SJSA1 (cell line): ENCODE data around the gene LYPD6. TPM values are rescaled to one million over a fixed set of nuclear protein-coding genes. Genes with fewer than 3 reads are reported as not detected.

ENCODE experiments used
- DNase-seq, 2 experiments: peaks; one replicate each; pipeline ENCODE4 v3.0.0-alpha.2; 2015 to 2020; ENCODE audit warnings: low spot score in 2 of 2, low read depth in 1 of 2
- H3K27ac ChIP-seq: fragments of 250-450 bp; sonication (Bioruptor Pico); 2 replicates; pipeline ENCODE4 v1.5.1; 2020; ENCODE audit warnings: mild to moderate bottlenecking, moderate library complexity
- H3K27me3 ChIP-seq: fragments of 250-450 bp; sonication (Bioruptor Pico); replicated peaks from 2 replicates; pipeline ENCODE4 v1.5.1; 2020; ENCODE audit warnings: mild to moderate bottlenecking, moderate library complexity
- H3K36me3 ChIP-seq: fragments of 250-450 bp; sonication (Bioruptor Pico); 2 replicates; pipeline ENCODE4 v1.5.1; 2020; ENCODE audit warnings: mild to moderate bottlenecking
- H3K4me1 ChIP-seq: fragments of 250-450 bp; sonication (Bioruptor Pico); replicated peaks from 2 replicates; pipeline ENCODE4 v1.6.1; 2021; ENCODE audit warnings: mild to moderate bottlenecking
- H3K4me3 ChIP-seq: fragments of 250-450 bp; sonication (Bioruptor Pico); 2 replicates; pipeline ENCODE4 v1.5.1; 2020; ENCODE audit warnings: mild to moderate bottlenecking
- H3K9me3 ChIP-seq: fragments of 250-450 bp; sonication (Bioruptor Pico); replicated peaks from 2 replicates; pipeline ENCODE4 v1.5.1; 2020; ENCODE audit warnings: mild to moderate bottlenecking
- total RNA-seq: library from RNA; depleted of rRNA; stranded (reverse); fragments of >200 nt; shearing (Covaris generic); gene quantifications from 2 replicates; pipeline ENCODE4 v1.2.3, GENCODE V29; 2014

Gene LYPD6
- total RNA-seq, 1 experiment from 2014 or later, result 15.0 TPM

DNA sequence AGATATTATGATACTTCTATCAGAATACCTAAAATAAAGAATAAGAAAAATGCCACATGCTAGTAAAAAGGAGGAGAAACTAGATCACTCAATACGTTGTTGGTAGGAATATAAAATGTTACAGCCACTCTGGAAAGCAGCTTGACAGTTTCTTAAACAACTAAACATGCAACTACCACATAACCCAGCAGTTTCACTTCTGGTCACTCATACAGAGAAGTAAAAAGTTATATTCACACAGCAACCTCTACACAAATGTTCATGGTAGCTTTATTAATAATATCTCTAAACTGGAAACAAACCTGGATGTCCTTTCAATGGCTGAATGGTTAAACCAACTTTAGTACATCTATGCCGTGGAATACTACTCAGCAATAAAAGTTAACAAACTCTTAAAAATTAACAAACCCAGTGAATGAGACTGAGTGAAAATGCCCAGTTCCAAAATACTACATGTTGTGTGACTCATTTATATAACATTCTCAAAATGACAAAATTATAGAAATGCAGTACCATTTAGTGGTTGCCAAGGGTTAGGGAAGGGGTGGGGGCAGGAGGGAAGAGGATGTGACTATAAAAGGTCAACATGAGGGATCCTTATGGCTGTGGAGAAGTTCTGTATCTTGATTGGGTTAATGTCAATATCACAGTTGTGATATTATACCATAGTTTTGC, 133.1 kb downstream of the LYPD6 start:
- no peaks in the 10 kb centered on the region for H3K27me3 ChIP-seq
- H3K36me3 ChIP-seq, result no peaks in the 10 kb centered on the region
- no peaks in the 10 kb centered on the region for H3K4me1 ChIP-seq
- H3K4me3 ChIP-seq, result no peak overlapping the region
- H3K27ac ChIP-seq, result no peak overlapping the region
- H3K9me3 ChIP-seq, result no peaks in the 10 kb centered on the region
- no peak for DNase-seq

DNA sequence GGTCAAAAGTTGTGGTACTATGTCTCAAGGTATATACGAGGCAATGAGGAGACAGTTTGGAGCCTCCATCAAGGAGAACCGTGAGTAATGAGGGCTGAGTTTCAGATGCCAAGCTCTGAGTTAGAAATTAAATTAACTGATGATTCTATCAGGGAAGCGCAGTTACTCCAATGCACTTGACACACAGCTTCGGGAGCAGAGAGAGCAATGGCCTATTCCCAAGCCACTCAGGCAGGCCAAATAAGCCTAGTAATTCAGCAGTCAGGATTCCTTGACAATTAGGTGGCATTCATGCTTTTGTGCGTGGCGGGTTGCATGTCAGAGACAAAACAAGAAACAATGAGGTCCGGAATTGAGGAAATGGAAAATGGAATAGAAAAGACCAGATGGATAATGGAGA, 134.0 kb downstream of the LYPD6 start:
- H3K4me3 ChIP-seq, result no peak overlapping the region
- no peaks in the 10 kb centered on the region for H3K27me3 ChIP-seq
- H3K4me1 ChIP-seq, result no peaks in the 10 kb centered on the region
- DNase-seq, result no peak
- no peaks in the 10 kb centered on the region for H3K9me3 ChIP-seq
- no peak overlapping the region for H3K27ac ChIP-seq
- H3K36me3 ChIP-seq, result no peaks in the 10 kb centered on the region

DNA sequence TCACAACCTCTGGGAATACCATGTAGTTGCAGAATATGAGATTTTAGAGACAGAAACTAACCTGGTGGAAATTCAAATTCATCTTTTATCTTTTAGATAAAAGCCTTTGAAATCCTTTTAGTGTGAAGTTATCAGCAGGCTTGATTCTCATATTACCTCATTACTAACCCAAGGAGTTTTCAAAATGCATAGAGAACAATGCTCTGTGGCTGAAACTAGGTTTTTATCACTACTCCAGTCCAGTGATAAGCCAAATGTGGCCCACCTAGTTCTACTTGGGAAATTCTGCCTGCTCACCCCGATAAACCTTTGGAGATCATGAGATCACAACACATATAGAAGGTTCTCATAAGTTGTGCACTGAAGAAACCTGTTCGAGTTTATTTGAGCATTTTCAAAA, 135.5 kb downstream of the LYPD6 start:
- H3K27me3 ChIP-seq, result no peaks in the 10 kb centered on the region
- H3K36me3 ChIP-seq, result no peaks in the 10 kb centered on the region
- no peak for DNase-seq
- H3K4me3 ChIP-seq, result no peak overlapping the region
- H3K4me1 ChIP-seq, result no peaks in the 10 kb centered on the region
- H3K9me3 ChIP-seq, result no peaks in the 10 kb centered on the region
- no peak overlapping the region for H3K27ac ChIP-seq

DNA sequence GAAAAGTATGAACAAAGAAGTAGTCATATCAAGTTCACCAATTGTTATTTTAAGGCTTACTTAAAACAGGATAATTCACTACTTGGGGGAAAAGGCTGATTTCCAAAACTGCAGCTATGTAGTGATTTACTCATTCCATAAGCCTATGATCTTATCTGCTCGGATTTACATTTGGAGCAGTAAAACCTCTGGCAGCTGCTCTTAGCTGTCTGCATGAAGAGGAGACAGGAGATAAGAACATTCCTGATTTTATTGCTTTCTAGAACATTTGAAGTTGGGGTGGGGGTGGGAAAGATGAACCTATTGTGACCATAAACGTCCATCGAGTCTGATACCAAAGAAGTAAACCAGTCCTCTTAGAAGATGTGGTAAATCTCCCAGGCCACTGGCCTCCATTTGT, 136.2 kb downstream of the LYPD6 start:
- no peaks in the 10 kb centered on the region for H3K9me3 ChIP-seq
- no peaks in the 10 kb centered on the region for H3K36me3 ChIP-seq
- DNase-seq, result no peak
- H3K4me3 ChIP-seq, result no peak overlapping the region
- no peaks in the 10 kb centered on the region for H3K4me1 ChIP-seq
- no peak overlapping the region for H3K27ac ChIP-seq
- H3K27me3 ChIP-seq, result no peaks in the 10 kb centered on the region

DNA sequence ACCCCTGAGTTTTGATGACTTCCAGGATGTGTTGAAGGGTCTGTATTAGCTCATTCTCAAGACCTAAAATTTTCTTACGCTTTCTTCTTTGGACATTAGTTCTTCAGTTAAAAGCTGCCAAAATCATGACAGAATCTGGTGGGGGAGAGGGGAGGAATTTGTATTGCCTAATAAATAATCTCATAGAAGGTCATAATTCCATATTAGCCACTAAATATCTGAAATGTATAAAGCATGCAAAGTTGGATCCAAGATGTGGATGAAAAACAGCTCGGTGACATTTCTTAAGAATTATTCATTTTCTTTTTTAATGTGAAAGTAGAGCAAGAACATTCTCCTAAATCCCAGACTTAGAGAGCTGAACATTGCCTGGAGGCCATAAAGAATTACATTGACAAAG, 137.0 kb downstream of the LYPD6 start:
- Histone ChIP-seq H3K4me1 (no peaks in the 10 kb centered on the region), H3K9me3 (no peaks in the 10 kb centered on the region), H3K36me3 (no peaks in the 10 kb centered on the region), H3K27me3 (no peaks in the 10 kb centered on the region), H3K4me3 (no peak overlapping the region), H3K27ac (no peak overlapping the region)
- DNase-seq, result no peak

DNA sequence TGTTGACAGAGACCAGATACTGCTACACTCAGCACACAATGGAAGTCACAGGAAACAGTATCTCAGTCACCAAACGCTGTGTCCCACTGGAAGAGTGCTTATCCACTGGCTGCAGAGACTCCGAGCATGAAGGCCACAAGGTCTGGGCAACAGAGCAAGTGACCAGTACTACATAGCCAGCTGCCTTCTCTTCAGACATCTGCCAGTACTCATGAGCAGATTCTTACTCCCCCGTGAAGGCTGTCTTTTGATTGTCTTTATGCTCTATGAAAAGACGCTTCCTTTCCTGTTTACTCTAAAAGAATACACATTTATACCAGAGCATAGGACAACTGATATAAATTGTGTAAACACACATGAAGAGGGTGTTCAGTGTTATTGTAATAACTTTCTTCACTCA, 138.2 kb downstream of the LYPD6 start:
- no peak for DNase-seq
- Histone ChIP-seq H3K4me3 (no peak overlapping the region), H3K9me3 (no peaks in the 10 kb centered on the region), H3K36me3 (no peaks in the 10 kb centered on the region), H3K27me3 (no peaks in the 10 kb centered on the region), H3K4me1 (no peaks in the 10 kb centered on the region), H3K27ac (no peak overlapping the region)

DNA sequence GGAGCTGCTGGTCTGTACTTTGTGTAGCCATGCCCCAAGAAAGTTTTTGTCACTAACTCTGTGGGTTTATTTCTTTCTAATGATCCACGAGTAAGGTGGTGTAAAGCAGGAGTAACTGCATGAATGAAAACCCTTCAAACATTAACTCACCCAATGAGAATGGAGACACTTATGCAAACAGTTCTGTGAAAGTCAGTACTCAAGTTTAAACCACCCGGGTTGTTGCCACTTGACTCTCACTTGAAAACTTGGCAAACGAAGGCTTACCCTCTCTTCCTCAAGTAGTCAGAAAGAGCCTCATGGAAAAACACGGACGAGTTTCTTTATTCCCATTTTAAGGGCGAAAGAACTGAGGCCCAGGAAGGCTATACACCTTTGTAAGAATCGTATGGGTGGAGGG, 139.7 kb downstream of the LYPD6 start:
- Histone ChIP-seq H3K4me3 (no peak overlapping the region), H3K36me3 (no peaks in the 10 kb centered on the region), H3K27ac (no peak overlapping the region), H3K9me3 (no peaks in the 10 kb centered on the region), H3K4me1 (no peaks in the 10 kb centered on the region), H3K27me3 (no peaks in the 10 kb centered on the region)
- no peak for DNase-seq

DNA sequence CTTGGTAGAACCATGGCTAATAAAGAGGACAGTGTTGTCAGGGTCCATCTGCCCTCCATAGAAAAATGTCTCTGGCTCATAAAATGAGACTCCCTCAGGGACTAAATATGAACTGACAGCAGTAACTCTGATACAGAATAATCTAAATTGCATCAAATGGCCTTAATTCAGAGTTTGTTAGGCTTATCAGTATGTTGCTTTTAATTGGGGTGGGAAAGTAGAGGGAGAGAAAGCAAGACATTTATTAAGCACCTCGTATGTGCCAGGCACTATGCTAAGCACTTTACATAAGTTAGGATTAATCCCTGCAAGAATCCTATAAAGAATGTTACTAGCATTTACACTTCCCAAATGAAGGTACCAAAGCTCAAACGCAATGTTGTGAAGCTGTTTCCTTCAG, 142.0 kb downstream of the LYPD6 start:
- no peaks in the 10 kb centered on the region for H3K4me1 ChIP-seq

DNA sequence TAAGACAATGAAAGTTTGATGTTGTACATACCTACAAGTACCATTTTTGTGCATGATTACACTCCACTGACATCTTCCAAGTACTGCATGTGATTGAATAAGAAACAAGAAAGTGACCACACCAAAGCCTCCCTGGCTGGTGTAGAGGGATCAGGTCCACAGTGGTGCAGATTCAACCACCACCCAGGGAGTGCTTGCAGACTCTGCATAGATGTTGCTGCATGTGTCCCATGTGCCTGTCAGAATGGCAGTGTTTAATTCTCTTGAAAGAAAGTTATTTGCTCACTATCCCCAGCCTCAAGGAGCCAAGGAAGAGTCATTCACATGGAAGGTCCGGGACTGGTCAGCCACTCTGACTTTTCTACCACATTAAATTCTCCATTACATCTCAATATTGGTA, 142.7 kb downstream of the LYPD6 start:
- Histone ChIP-seq H3K27me3 (no peaks in the 10 kb centered on the region), H3K4me1 (no peaks in the 10 kb centered on the region)
- DNase-seq, result no peak

More for the DNA sequence above, 142.0 kb downstream of the LYPD6 start:
- Histone ChIP-seq H3K4me3 (no peak overlapping the region), H3K27ac (no peak overlapping the region), H3K36me3 (no peaks in the 10 kb centered on the region), H3K9me3 (no peaks in the 10 kb centered on the region), H3K27me3 (no peaks in the 10 kb centered on the region)
- DNase-seq, result no peak

DNA sequence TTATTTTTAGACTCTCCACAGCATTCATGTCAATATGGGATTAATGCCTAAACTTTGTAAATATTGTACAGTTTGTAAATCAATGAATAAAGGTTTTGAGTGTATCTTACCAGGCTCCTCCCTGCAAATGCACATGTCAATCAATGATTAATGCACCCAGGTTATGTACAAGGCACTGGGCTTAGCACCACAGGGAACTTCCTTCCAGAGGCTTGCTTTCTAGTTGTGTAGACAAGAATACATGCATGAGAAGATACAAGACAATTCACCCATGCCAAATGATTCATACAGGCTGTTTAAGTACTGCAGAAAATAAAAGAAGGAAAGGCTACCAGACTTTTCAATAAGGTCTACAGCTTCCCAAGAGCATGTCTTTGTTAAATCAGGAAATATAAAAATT, 143.1 kb downstream of the LYPD6 start:
- no peaks in the 10 kb centered on the region for H3K36me3 ChIP-seq
- no peaks in the 10 kb centered on the region for H3K9me3 ChIP-seq

More for the DNA sequence above, 142.7 kb downstream of the LYPD6 start:
- Histone ChIP-seq H3K9me3 (no peaks in the 10 kb centered on the region), H3K36me3 (no peaks in the 10 kb centered on the region), H3K27ac (no peak overlapping the region), H3K4me3 (no peak overlapping the region)

DNA sequence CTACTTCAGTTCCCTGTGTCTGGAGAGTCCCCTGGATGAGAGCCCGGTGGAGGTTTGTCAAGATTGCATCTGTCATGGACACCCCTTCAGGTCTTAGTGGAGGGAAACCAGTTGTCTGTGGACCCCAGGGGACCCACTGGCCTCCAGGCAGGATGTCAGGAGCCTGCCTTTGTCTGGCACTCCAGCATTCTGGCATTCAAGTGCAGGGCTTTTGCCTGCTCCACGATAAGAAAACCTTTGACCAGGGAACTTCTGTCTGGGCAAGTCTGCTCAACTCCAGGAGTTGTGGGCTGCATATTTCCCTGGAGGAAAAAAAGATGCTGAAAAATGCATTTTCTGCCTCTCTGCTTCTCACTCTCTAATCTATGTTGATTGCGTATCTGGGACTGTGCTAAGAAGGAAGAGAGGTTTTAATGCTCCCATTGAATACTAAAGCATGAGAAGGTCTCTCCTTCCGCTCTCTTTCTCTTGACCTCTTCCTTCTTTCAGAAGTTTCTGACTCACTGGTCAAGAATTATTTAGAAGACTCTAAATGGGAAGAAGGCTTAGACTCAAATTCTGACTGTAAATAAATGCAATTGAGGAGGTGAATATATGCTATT, 152.7 kb downstream of the LYPD6 start:
- peak in 1 of 2 experiments; percentile 26 for DNase-seq
- Histone ChIP-seq H3K36me3 (no peaks in the 10 kb centered on the region), H3K4me1 (peaks cover 5% of the 10 kb centered on the region; the same call in 1 of the 2 replicates), H3K27me3 (no peaks in the 10 kb centered on the region), H3K4me3 (no peak overlapping the region), H3K27ac (0 out of 2 replicates have a peak overlapping the region, but pooled peaks have one; percentile 6), H3K9me3 (no peaks in the 10 kb centered on the region)

More for the DNA sequence above, 143.1 kb downstream of the LYPD6 start:
- no peak overlapping the region for H3K27ac ChIP-seq
- no peaks in the 10 kb centered on the region for H3K27me3 ChIP-seq
- H3K4me1 ChIP-seq, result no peaks in the 10 kb centered on the region
- no peak overlapping the region for H3K4me3 ChIP-seq
- DNase-seq, result no peak

DNA sequence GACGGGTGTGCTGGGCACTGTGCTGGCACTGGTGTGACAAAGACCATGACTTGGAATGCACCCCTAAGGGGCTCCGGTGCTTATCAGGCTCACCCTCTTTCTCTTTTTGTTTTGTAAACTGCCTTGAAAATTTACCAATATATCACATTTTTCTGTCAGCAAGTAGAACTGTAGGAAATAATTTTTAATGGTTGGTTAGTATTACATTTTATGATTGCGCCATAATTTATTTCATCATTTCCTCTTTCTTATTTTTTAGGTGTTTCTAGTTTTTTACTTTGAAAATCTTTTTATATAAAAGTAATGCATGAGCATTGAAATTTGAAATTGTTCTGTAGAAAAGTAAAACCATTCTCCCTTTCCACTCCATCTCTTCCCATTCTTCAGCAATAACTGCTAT, 156.3 kb downstream of the LYPD6 start:
- no peaks in the 10 kb centered on the region for H3K9me3 ChIP-seq
- H3K36me3 ChIP-seq, result no peaks in the 10 kb centered on the region
- no peak for DNase-seq
- H3K27me3 ChIP-seq, result no peaks in the 10 kb centered on the region
- H3K4me1 ChIP-seq, result peaks cover 5% of the 10 kb centered on the region; the same call in 1 of the 2 replicates
- H3K4me3 ChIP-seq, result no peak overlapping the region
- no peak overlapping the region for H3K27ac ChIP-seq

DNA sequence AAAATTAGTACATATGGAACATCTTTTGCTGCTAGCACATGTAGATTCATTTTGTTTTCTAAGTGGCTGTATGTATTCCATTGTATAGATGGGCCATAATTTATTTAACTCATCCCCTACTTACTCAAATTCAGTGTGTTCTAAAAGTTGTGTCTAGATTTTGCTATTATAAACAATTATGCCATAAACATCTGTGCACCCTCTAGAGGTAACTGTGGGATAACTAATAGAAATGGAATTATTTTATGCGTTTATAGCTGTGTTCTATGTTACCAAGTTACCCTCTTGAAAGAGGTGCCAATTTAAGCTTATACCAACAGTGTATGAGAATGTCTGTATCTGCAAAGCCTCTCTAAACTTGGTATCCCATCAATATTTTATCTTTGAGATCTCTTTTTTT, 156.8 kb downstream of the LYPD6 start:
- Histone ChIP-seq H3K27me3 (no peaks in the 10 kb centered on the region), H3K4me1 (peaks cover 5% of the 10 kb centered on the region; the same call in 1 of the 2 replicates), H3K27ac (no peak overlapping the region), H3K4me3 (no peak overlapping the region), H3K9me3 (no peaks in the 10 kb centered on the region), H3K36me3 (no peaks in the 10 kb centered on the region)
- no peak for DNase-seq

DNA sequence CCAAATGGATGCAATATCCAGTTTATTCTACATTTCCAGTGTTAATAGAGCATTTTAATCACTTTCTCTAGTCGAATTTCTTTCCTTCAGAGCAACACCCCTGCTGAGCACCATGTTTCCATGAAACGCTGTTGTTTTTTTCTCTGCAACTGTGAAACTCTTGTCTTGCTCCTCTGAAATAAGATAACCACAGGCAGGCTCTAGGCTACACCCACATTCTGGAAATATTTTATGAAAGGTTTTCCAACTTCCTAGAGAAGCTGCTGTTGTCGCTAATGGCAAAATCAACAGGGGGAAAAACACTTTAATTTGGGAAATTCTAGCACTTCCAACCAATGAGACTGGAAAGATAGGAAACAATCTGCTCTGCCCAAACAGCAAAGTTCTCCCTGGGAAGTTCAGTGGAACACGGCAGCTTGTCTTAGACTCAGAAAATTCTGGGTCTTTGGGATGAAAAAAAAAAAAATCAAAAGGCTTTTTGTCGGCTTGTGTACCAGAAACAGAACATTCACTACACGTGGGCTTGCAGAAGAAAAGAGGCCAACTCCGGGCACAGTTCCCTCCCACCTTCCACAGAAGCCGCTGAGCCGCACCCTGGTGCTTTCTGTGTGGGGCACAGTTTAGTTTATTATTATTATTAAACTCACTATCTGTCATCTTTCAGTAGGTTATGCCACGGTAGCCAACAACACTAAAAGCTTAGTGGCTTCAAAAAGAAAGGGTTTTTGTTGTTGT, 158.5 kb downstream of the LYPD6 start:
- no peaks in the 10 kb centered on the region for H3K27me3 ChIP-seq
- DNase-seq, result no peak
- no peaks in the 10 kb centered on the region for H3K36me3 ChIP-seq
- no peaks in the 10 kb centered on the region for H3K4me1 ChIP-seq
- H3K27ac ChIP-seq, result no peak overlapping the region
- no peaks in the 10 kb centered on the region for H3K9me3 ChIP-seq
- no peak overlapping the region for H3K4me3 ChIP-seq
